H1 (cell line): ENCODE results near the gene FAM151A. TPM values are rescaled to one million over a fixed set of nuclear protein-coding genes. Genes with fewer than 3 reads are reported as not detected.

Experiments
- CTCF ChIA-PET: fragments of 300-600 bp; sonication (Branson Sonifier 250); formaldehyde crosslinking; loops from one replicate; lab custom pipeline; 2021; ENCODE audit not compliant: partially characterized antibody; lab: Charles Lee
- POLR2A ChIA-PET: fragments of 300-600 bp; sonication (Branson Sonifier 250); formaldehyde crosslinking; loops from one replicate; lab custom pipeline; 2021; ENCODE audit warnings: inconsistent platforms; ENCODE audit not compliant: partially characterized antibody; lab: Charles Lee
- DNase-seq, 2 experiments: peaks; one replicate each; pipeline versions ENCODE4 v3.0.0 to v3.0.0-alpha.2; 2010 to 2022; ENCODE audit warnings: low spot score in 2 of 2, low read depth in 1 of 2, mixed read lengths in 1 of 2
- FAIRE-seq: peaks from 2 replicates; lab custom pipeline; 2011; peaks lifted over from hg19 to GRCh38; lab: Jason Lieb, UNC
- H2AFZ ChIP-seq: 2 replicates; pipeline ENCODE4 v1.8.1; 2012; ENCODE audit warnings: low read length, inconsistent platforms
- H2AK5ac ChIP-seq: 2 replicates; pipeline ENCODE4 v1.6.1; 2013; ENCODE audit warnings: low read depth, low read length
- H2BK120ac ChIP-seq: replicated peaks from 2 replicates; pipeline ENCODE3; 2013; ENCODE audit warnings: low read depth, low read length, inconsistent platforms
- H2BK12ac ChIP-seq: 2 replicates; pipeline ENCODE4 v1.6.1; 2013; ENCODE audit warnings: low read depth, low read length
- H2BK15ac ChIP-seq: 2 replicates; pipeline ENCODE4 v1.6.1; 2013; ENCODE audit warnings: low read length
- H2BK20ac ChIP-seq: 2 replicates; pipeline ENCODE4 v1.6.1; 2013; ENCODE audit warnings: low read length
- H2BK5ac ChIP-seq: 2 replicates; pipeline ENCODE4 v1.6.1; 2013; ENCODE audit warnings: low read depth, low read length
- H3K14ac ChIP-seq: 2 replicates; pipeline ENCODE4 v1.6.1; 2013; ENCODE audit warnings: inconsistent platforms; ENCODE audit not compliant: insufficient read length
- H3K18ac ChIP-seq: 2 replicates; pipeline ENCODE4 v1.6.1; 2013; ENCODE audit warnings: low read length; ENCODE audit errors: extremely low read depth
- H3K23ac ChIP-seq: 2 replicates; pipeline ENCODE4 v1.6.1; 2013; ENCODE audit warnings: inconsistent platforms; ENCODE audit not compliant: insufficient read length
- H3K23me2 ChIP-seq: 2 replicates; pipeline ENCODE4 v1.6.1; 2013; ENCODE audit warnings: low read depth, low read length
- H3K27ac ChIP-seq: 2 replicates; pipeline ENCODE4 v1.6.1; 2011; ENCODE audit warnings: low read depth, low read length, inconsistent platforms
- H3K27me3 ChIP-seq, 4 experiments: replicated peaks in 1 of 4; 1 replicate in 1 of 4; 2 replicates in 3 of 4; pipeline versions ENCODE4 v1.6.1 to v1.8.1; 2011 to 2013; ENCODE audit warnings: low read length in 3 of 4, mild to moderate bottlenecking in 3 of 4, inconsistent platforms in 2 of 4, mixed read lengths in 2 of 4, moderate library complexity in 1 of 4; ENCODE audit not compliant: control insufficient read depth in 3 of 4, insufficient read depth in 3 of 4; ENCODE audit errors: extremely low read depth in 1 of 4
- H3K36me3 ChIP-seq, 4 experiments: 2 replicates each; pipeline versions ENCODE4 v1.6.1 to v1.8.1; 2011 to 2013; ENCODE audit warnings: mild to moderate bottlenecking in 4 of 4, low read length in 3 of 4, moderate library complexity in 2 of 4, control low read depth in 1 of 4, inconsistent platforms in 1 of 4; ENCODE audit not compliant: insufficient read depth in 4 of 4, control insufficient read depth in 2 of 4
- H3K4ac ChIP-seq: replicated peaks from 2 replicates; pipeline ENCODE3; 2013; ENCODE audit warnings: low read length, low read depth, mixed read lengths, inconsistent platforms; ENCODE audit not compliant: insufficient read length
- H3K4me1 ChIP-seq, 4 experiments: replicated peaks in 1 of 4; 1 replicate in 1 of 4; 2 replicates in 3 of 4; pipeline versions ENCODE4 v1.6.1 to v1.8.1; 2011 to 2013; ENCODE audit warnings: low read length in 3 of 4, inconsistent platforms in 2 of 4, mixed read lengths in 1 of 4; ENCODE audit not compliant: insufficient read depth in 4 of 4, control insufficient read depth in 3 of 4
- H3K4me2 ChIP-seq, 2 experiments: 2 replicates each; pipeline versions ENCODE4 v1.6.1 to v1.8.1; 2011 to 2013; ENCODE audit warnings: low read depth in 2 of 2, low read length in 2 of 2, control low read depth in 1 of 2, inconsistent platforms in 1 of 2, mild to moderate bottlenecking in 1 of 2; ENCODE audit not compliant: insufficient read depth in 1 of 2
- H3K4me3 ChIP-seq, 4 experiments: fragments of 200-600, 300-600 bp in 1 of 4; sonication (generic), shearing (Covaris generic), sonication (Bioruptor Twin) in 1 of 4; 2 replicates each; pipeline versions ENCODE4 v1.5.1 to v1.8.1; 2011 to 2016; ENCODE audit warnings: low read length in 4 of 4, low read depth in 3 of 4, control low read depth in 2 of 4, inconsistent platforms in 2 of 4, mild to moderate bottlenecking in 2 of 4, mixed read lengths in 1 of 4, moderate library complexity in 1 of 4; ENCODE audit not compliant: insufficient read depth in 2 of 4; ENCODE audit errors: extremely low read depth in 1 of 4
- H3K56ac ChIP-seq: replicated peaks from 2 replicates; pipeline ENCODE3; 2013; ENCODE audit warnings: low read depth, mild to moderate bottlenecking, mixed read lengths, low read length, inconsistent platforms; ENCODE audit not compliant: insufficient read length
- H3K79me1 ChIP-seq: 2 replicates; pipeline ENCODE4 v1.6.1; 2013; ENCODE audit warnings: low read depth, low read length, control low read depth
- H3K79me2 ChIP-seq, 2 experiments: 2 replicates each; pipeline versions ENCODE4 v1.6.1 to v1.8.1; 2012 to 2013; ENCODE audit warnings: low read length in 2 of 2, mild to moderate bottlenecking in 2 of 2, inconsistent platforms in 1 of 2; ENCODE audit not compliant: insufficient read depth in 2 of 2, control insufficient read depth in 1 of 2
- H3K9ac ChIP-seq, 4 experiments: replicated peaks in 1 of 4; 1 replicate in 1 of 4; 2 replicates in 3 of 4; pipeline versions ENCODE4 v1.6.1 to v1.8.1; 2011 to 2013; ENCODE audit warnings: low read depth in 3 of 4, low read length in 3 of 4, control low read depth in 2 of 4, mild to moderate bottlenecking in 2 of 4, moderate library complexity in 2 of 4, inconsistent platforms in 1 of 4; ENCODE audit errors: extremely low read depth in 1 of 4
- H3K9me3 ChIP-seq, 2 experiments: 2 replicates each; pipeline versions ENCODE4 v1.6.1 to v1.8.1; 2012 to 2013; ENCODE audit warnings: mild to moderate bottlenecking in 2 of 2, moderate library complexity in 2 of 2, control low read depth in 1 of 2, inconsistent platforms in 1 of 2, low read depth in 1 of 2, low read length in 1 of 2, mixed read lengths in 1 of 2; ENCODE audit not compliant: insufficient read depth in 2 of 2
- H4K20me1 ChIP-seq, 2 experiments: replicated peaks in 1 of 2; 2 replicates each; pipeline versions ENCODE3 to v1.8.1; 2011 to 2013; ENCODE audit warnings: inconsistent platforms in 2 of 2, low read length in 2 of 2, mild to moderate bottlenecking in 1 of 2; ENCODE audit not compliant: insufficient read depth in 2 of 2, control insufficient read depth in 1 of 2
- H4K5ac ChIP-seq: 2 replicates; pipeline ENCODE4 v1.6.1; 2013; ENCODE audit warnings: low read length, low read depth, mixed read lengths, inconsistent platforms; ENCODE audit not compliant: insufficient read length
- H4K8ac ChIP-seq: 2 replicates; pipeline ENCODE4 v1.8.0; 2013; ENCODE audit warnings: mild to moderate bottlenecking, moderate library complexity, low read length, inconsistent platforms; ENCODE audit not compliant: insufficient read depth; ENCODE audit errors: extremely low read depth
- H4K91ac ChIP-seq: replicated peaks from 2 replicates; pipeline ENCODE3; 2013; ENCODE audit warnings: low read length, mixed read lengths, inconsistent platforms; ENCODE audit not compliant: insufficient read length
- CHD2 ChIP-seq: IDR thresholded peaks from 2 replicates; pipeline ENCODE4 v1.6.1; 2012; ENCODE audit warnings: low read length, improper control_type of control experiment
- EP300 ChIP-seq, 2 experiments: IDR thresholded peaks; 1 replicate in 1 of 2; 2 replicates in 1 of 2; pipeline ENCODE4 v1.6.1; 2011 to 2012; ENCODE audit warnings: low read depth in 2 of 2, low read length in 2 of 2, mild to moderate bottlenecking in 2 of 2, borderline replicate concordance in 1 of 2, inconsistent platforms in 1 of 2, moderate library complexity in 1 of 2
- KDM1A ChIP-seq: fragments of 200-600, 300-600 bp; sonication (generic); IDR thresholded peaks from 2 replicates; pipeline ENCODE4 v1.7.1; 2016; ENCODE audit warnings: mild to moderate bottlenecking, low read length, borderline replicate concordance
- KDM5A ChIP-seq: fragments of 200-600 bp; IDR thresholded peaks from 2 replicates; pipeline ENCODE4 v1.7.1; 2012; ENCODE audit warnings: mild to moderate bottlenecking, low read length, inconsistent platforms, mixed read lengths
- POLR2AphosphoS5 ChIP-seq: IDR thresholded peaks from 2 replicates; pipeline ENCODE4 v1.6.1; 2011; ENCODE audit warnings: low read depth, low read length
- RAD21 ChIP-seq, 2 experiments: IDR thresholded peaks in 1 of 2; conservative IDR thresholded peaks in 1 of 2; 2 replicates each; pipeline ENCODE4 v1.6.1; 2011; ENCODE audit warnings: low read depth in 2 of 2, low read length in 2 of 2, improper control_type of control experiment in 1 of 2, inconsistent platforms in 1 of 2, mild to moderate bottlenecking in 1 of 2, moderate library complexity in 1 of 2
- RBBP5 ChIP-seq: IDR thresholded peaks from 2 replicates; pipeline ENCODE4 v1.7.1; 2012; ENCODE audit warnings: low read depth, mild to moderate bottlenecking, inconsistent platforms, low read length, moderate library complexity, borderline replicate concordance
- SIRT6 ChIP-seq: IDR thresholded peaks from one replicate; pipeline ENCODE4 v1.7.1; 2012; ENCODE audit warnings: low read length, inconsistent platforms
- SP1 ChIP-seq: IDR thresholded peaks from 2 replicates; pipeline ENCODE4 v1.6.1; 2011; ENCODE audit warnings: low read depth, low read length
- TAF1 ChIP-seq: IDR thresholded peaks from 2 replicates; pipeline ENCODE4 v1.6.1; 2011; ENCODE audit warnings: mild to moderate bottlenecking, low read depth, low read length
- TCF12 ChIP-seq: IDR thresholded peaks from 2 replicates; pipeline ENCODE4 v1.6.1; 2011; ENCODE audit warnings: low read depth, mild to moderate bottlenecking, low read length
- WGBS, 2 experiments: shearing (Covaris generic) in 1 of 2; methylation state at CpG; one replicate each; pipeline versions ENCODE4 v1.1.6 to v1.1.7; 2013 to 2015; ENCODE audit warnings: low lambda C conversion rate in 2 of 2, mixed read lengths in 2 of 2, inconsistent platforms in 1 of 2, low coverage in 1 of 2, missing lambda C conversion rate in 1 of 2; ENCODE audit not compliant: insufficient replicate concordance in 2 of 2, insufficient coverage in 1 of 2, insufficient read length in 1 of 2; ENCODE audit errors: extremely low coverage in 1 of 2, missing lambda C conversion rate in 1 of 2; 5-methylcytosine and 5-hydroxymethylcytosine counted together
- polyA plus RNA-seq, 7 experiments: library from polyadenylated mRNA; depleted of rRNA in 3 of 7; stranded (reverse) in 5 of 7; unstranded in 2 of 7; fragments of >200 nt in 5 of 7; fragments of 200-250 nt in 2 of 7; gene quantifications; 1 replicate in 5 of 7; 2 replicates in 1 of 7; 4 replicates in 1 of 7; pipeline versions ENCODE4 v1.2.1 to v1.2.3, GENCODE V29; 2011 to 2013; ENCODE audit warnings: missing spikeins in 2 of 7, mixed read lengths in 2 of 7
- total RNA-seq: library from RNA; stranded (reverse); fragmentation: NEBNext Ultra II Directional; extraction: Animal tissue kit (Norgen Biotek cat#: 25700); gene quantifications from 2 replicates; pipeline ENCODE4 v1.2.1, GENCODE V29; 2021

FAM151A gene
- total and polyA plus RNA-seq, 2 of the 8 experiments (the other 6 are each of a cell fraction or from before 2014, with no cell fraction given) = not detected

DNA sequence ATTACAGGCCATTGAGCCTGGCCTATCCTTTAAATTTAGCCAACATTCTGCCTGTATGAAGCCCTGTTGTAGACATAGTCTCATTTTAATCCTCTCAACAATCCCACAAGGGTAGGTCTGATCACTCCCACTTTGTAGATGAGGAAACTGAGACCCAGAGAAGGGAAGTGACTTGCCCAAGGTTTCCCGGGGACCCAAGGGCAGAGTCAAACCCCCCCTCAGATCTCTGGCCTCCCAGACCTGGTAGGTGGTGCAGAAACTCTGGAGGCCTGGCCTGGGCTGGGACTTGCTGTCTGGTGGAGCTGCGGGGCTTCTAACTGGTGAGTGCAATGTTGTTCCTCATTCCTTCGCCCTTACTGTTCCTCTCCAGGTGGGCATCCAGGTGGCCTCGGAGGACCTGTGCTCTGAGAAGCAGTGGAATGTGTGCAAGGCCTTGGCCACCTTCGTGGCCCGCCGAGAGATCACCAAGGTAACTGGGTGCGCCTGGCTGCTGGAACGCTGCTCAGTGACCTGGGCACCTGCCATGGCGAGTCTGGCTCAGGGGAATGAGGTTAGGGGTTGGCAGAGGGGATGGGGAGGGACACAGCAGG is 29.7 kb downstream of the FAM151A start:
- no peak overlapping the region for H3K4ac ChIP-seq
- H3K36me3 ChIP-seq = no peaks in the 10 kb centered on the region
- whole genome bisulfite sequencing, 2 experiments = 96% methylated on average over 8 of the region's 10 CpGs; no CpG with 5 or more reads in 1 of the 2 experiments
- H3K18ac ChIP-seq = no peak overlapping the region
- no peak overlapping the region for H2BK15ac ChIP-seq
- H3K23me2 ChIP-seq = no peaks in the 10 kb centered on the region
- no peak overlapping the region for H3K27ac ChIP-seq
- FAIRE-seq (no peak), DNase-seq (no peak)
- no peaks in the 10 kb centered on the region for H3K9me3 ChIP-seq
- H3K79me2 ChIP-seq = no peaks in the 10 kb centered on the region
- no peak overlapping the region for H2AK5ac ChIP-seq
- H3K4me1 ChIP-seq = peaks cover 0 to 4% (median 1%) of the 10 kb centered on the region in 4 experiments; a peak in 5 of 7 replicates
- CTCF ChIA-PET = interaction anchor here (0.9 to 1.3 kb wide), 4 partner anchors 11 to 216 kb away, joined by 3 to 6 read pairs (median 4); no protein-coding TSS in a partner anchor
- H3K23ac ChIP-seq = no peak overlapping the region
- H2BK12ac ChIP-seq = no peak overlapping the region
- H4K8ac ChIP-seq = no peak overlapping the region
- H2BK5ac ChIP-seq = peak overlapping the region; percentile 35; the same call in 1 of the 2 replicates
- no peak overlapping the region for H3K4me3 ChIP-seq
- H4K91ac ChIP-seq = no peak overlapping the region
- no peaks in the 10 kb centered on the region for H4K20me1 ChIP-seq
- H3K4me2 ChIP-seq = no peak overlapping the region
- H4K5ac ChIP-seq = no peak overlapping the region
- no peaks in the 10 kb centered on the region for H3K79me1 ChIP-seq
- TF ChIP-seq POLR2AphosphoS5 (no peak), TCF12 (no peak), SP1 (no peak), RBBP5 (no peak), KDM1A (no peak), RAD21 (IDR thresholded peaks at IDR 0.05 in 1 of 2, conservative IDR thresholded peaks at IDR 0.05 in 1 of 2; ENCODE audit: low read depth in 2 of 2, low read length in 2 of 2) (no peak), EP300 (IDR thresholded peaks at IDR 0.05; ENCODE audit: borderline replicate concordance in 1 of 2, low read depth in 2 of 2, low read length in 2 of 2) (no peak), CHD2 (no peak), TAF1 (no peak), KDM5A (no peak), SIRT6 (no peak)
- H3K14ac ChIP-seq = no peak overlapping the region
- H3K56ac ChIP-seq = no peak overlapping the region
- no peak overlapping the region for H2BK20ac ChIP-seq
- H2BK120ac ChIP-seq = no peak overlapping the region
- H3K9ac ChIP-seq = no peak overlapping the region
- POLR2A ChIA-PET = interaction anchor here (0.6 to 0.8 kb wide), 2 partner anchors 10 to 52 kb away, joined by 3 to 5 read pairs; no protein-coding TSS in a partner anchor
- H3K27me3 ChIP-seq = no peaks in the 10 kb centered on the region
- H2AFZ ChIP-seq = no peak overlapping the region
